ENCODE results near the gene RNF186.

Gene RNF186

GRCh38 chr1:19769211-19769932 lies 45.7 kb downstream of the RNF186 start:
- no peaks in the 10 kb centered on the region for H3K9me3 ChIP-seq (ENCODE audit: insufficient read depth, low read depth, low read length)
- no peak overlapping the region for H3K9ac ChIP-seq (ENCODE audit: low read depth, low read length, poor library complexity, severe bottlenecking)
- H3K27me3 ChIP-seq (ENCODE audit: insufficient read depth, low read length, poor library complexity, severe bottlenecking), result no peaks in the 10 kb centered on the region
- H3K4me3 ChIP-seq (ENCODE audit: low read length, poor library complexity, severe bottlenecking), result no peak overlapping the region
- H4K20me1 ChIP-seq (ENCODE audit: insufficient read depth, low read length, poor library complexity, severe bottlenecking), result no peaks in the 10 kb centered on the region
- H3K4me2 ChIP-seq (ENCODE audit: low read depth, low read length, poor library complexity, severe bottlenecking), result no peak overlapping the region
- no peaks in the 10 kb centered on the region for H3F3A ChIP-seq (ENCODE audit: low read depth)
- no peaks in the 10 kb centered on the region for H3K36me3 ChIP-seq (ENCODE audit: insufficient read depth, low read length)
- no peaks in the 10 kb centered on the region for H3K4me1 ChIP-seq (ENCODE audit: insufficient read depth, low read length, poor library complexity, severe bottlenecking)
- no peaks in the 10 kb centered on the region for H3K79me2 ChIP-seq (ENCODE audit: insufficient read depth, low read length)
- no peak overlapping the region for H2AFZ ChIP-seq (ENCODE audit: low read length)
- no peaks in the 10 kb centered on the region for H3K9me2 ChIP-seq (replicated peaks; ENCODE audit: low read depth, low read length)
- no peak for TF ChIP-seq CTCF (conservative IDR thresholded peaks at IDR 0.05; ENCODE audit: low read length)
- TF ChIP-seq EZH2phosphoT487 (IDR thresholded peaks at IDR 0.05; ENCODE audit: borderline replicate concordance), result no peak

- H2AFZ ChIP-seq (ENCODE audit: low read length), result no peak overlapping the region
- H3F3A ChIP-seq (ENCODE audit: low read depth), result no peaks in the 10 kb centered on the region
- no peaks in the 10 kb centered on the region for H3K27me3 ChIP-seq (ENCODE audit: insufficient read depth, low read length, poor library complexity, severe bottlenecking)
- no peaks in the 10 kb centered on the region for H3K79me2 ChIP-seq (ENCODE audit: insufficient read depth, low read length)
- TF ChIP-seq CTCF (conservative IDR thresholded peaks at IDR 0.05; ENCODE audit: low read length), result no peak
- TF ChIP-seq EZH2phosphoT487 (IDR thresholded peaks at IDR 0.05; ENCODE audit: borderline replicate concordance), result no peak
- H4K20me1 ChIP-seq (ENCODE audit: insufficient read depth, low read length, poor library complexity, severe bottlenecking), result no peaks in the 10 kb centered on the region
- H3K36me3 ChIP-seq (ENCODE audit: insufficient read depth, low read length), result no peaks in the 10 kb centered on the region
- no peaks in the 10 kb centered on the region for H3K9me2 ChIP-seq (replicated peaks; ENCODE audit: low read depth, low read length)
- no peak overlapping the region for H3K9ac ChIP-seq (ENCODE audit: low read depth, low read length, poor library complexity, severe bottlenecking)
- H3K4me3 ChIP-seq (ENCODE audit: low read length, poor library complexity, severe bottlenecking), result no peak overlapping the region
- no peaks in the 10 kb centered on the region for H3K4me1 ChIP-seq (ENCODE audit: insufficient read depth, low read length, poor library complexity, severe bottlenecking)
- H3K4me2 ChIP-seq (ENCODE audit: low read depth, low read length, poor library complexity, severe bottlenecking), result no peak overlapping the region
- no peaks in the 10 kb centered on the region for H3K9me3 ChIP-seq (ENCODE audit: insufficient read depth, low read depth, low read length)
Observed at GRCh38 chr1:19768353-19769210, 46.5 kb downstream of the RNF186 start.

- H3F3A ChIP-seq (ENCODE audit: low read depth), result no peaks in the 10 kb centered on the region
- H3K79me2 ChIP-seq (ENCODE audit: insufficient read depth, low read length), result no peaks in the 10 kb centered on the region
- H3K9me3 ChIP-seq (ENCODE audit: insufficient read depth, low read depth, low read length), result no peaks in the 10 kb centered on the region
- H3K9me2 ChIP-seq (replicated peaks; ENCODE audit: low read depth, low read length), result no peaks in the 10 kb centered on the region
- no peak overlapping the region for H3K4me3 ChIP-seq (ENCODE audit: low read length, poor library complexity, severe bottlenecking)
- H3K9ac ChIP-seq (ENCODE audit: low read depth, low read length, poor library complexity, severe bottlenecking), result no peak overlapping the region
- no peaks in the 10 kb centered on the region for H3K4me1 ChIP-seq (ENCODE audit: insufficient read depth, low read length, poor library complexity, severe bottlenecking)
- H3K4me2 ChIP-seq (ENCODE audit: low read depth, low read length, poor library complexity, severe bottlenecking), result no peak overlapping the region
- H2AFZ ChIP-seq (ENCODE audit: low read length), result no peak overlapping the region
- no peaks in the 10 kb centered on the region for H3K36me3 ChIP-seq (ENCODE audit: insufficient read depth, low read length)
- H3K27me3 ChIP-seq (ENCODE audit: insufficient read depth, low read length, poor library complexity, severe bottlenecking), result no peaks in the 10 kb centered on the region
- no peaks in the 10 kb centered on the region for H4K20me1 ChIP-seq (ENCODE audit: insufficient read depth, low read length, poor library complexity, severe bottlenecking)
- TF ChIP-seq CTCF (conservative IDR thresholded peaks at IDR 0.05; ENCODE audit: low read length) (no peak), EZH2phosphoT487 (IDR thresholded peaks at IDR 0.05; ENCODE audit: borderline replicate concordance) (no peak)
Observed at GRCh38 chr1:19765623-19766022, 49.5 kb downstream of the RNF186 start.
